Endothelial cell of umbilical vein (primary cell): ENCODE measurements around the gene METTL14. TPM values are rescaled to one million over a fixed set of nuclear protein-coding genes. Genes with fewer than 3 reads are reported as not detected.

Source experiments
- BruUV-seq: library from RNA; stranded (reverse); fragments of 400-500 nt; replicated peaks from 2 replicates; lab custom pipeline; 2021; lab: Mats Ljungman, UMichigan
- CTCF ChIA-PET: fragments of 300-600, 350-600 bp; sonication (Branson Sonifier 250); formaldehyde crosslinking; loops from one replicate; lab custom pipeline; 2021; ENCODE audit warnings: antibody characterized with exemption, inconsistent platforms; lab: Charles Lee
- POLR2A ChIA-PET: fragments of 300-600, 350-600 bp; sonication (Branson Sonifier 250); formaldehyde crosslinking; loops from one replicate; lab custom pipeline; 2021; ENCODE audit warnings: antibody characterized with exemption, inconsistent platforms; lab: Charles Lee
- DNase-seq: peaks from one replicate; pipeline ENCODE4 v3.0.0-alpha.2; 2011; ENCODE audit warnings: low read depth, low spot score
- FAIRE-seq: peaks from 2 replicates; lab custom pipeline; 2011; peaks lifted over from hg19 to GRCh38; lab: Jason Lieb, UNC
- H2AFZ ChIP-seq: 2 replicates; pipeline ENCODE4 v1.6.0; 2012; ENCODE audit warnings: low read depth, low read length, control low read depth, inconsistent platforms
- H3K27ac ChIP-seq: 2 replicates; pipeline ENCODE4 v1.5.1; 2011; ENCODE audit warnings: low read depth, mild to moderate bottlenecking, control low read depth, low read length, moderate library complexity; ENCODE audit not compliant: insufficient read depth
- H3K27me3 ChIP-seq, 2 experiments: 2 replicates each; pipeline versions ENCODE4 v1.6.0 to v1.6.1; 2011; ENCODE audit warnings: low read length in 2 of 2, mixed read lengths in 1 of 2; ENCODE audit not compliant: control insufficient read depth in 2 of 2, insufficient read depth in 2 of 2
- H3K36me3 ChIP-seq, 2 experiments: 2 replicates in 1 of 2; 3 replicates in 1 of 2; pipeline ENCODE4 v1.5.1; 2011; ENCODE audit warnings: low read length in 2 of 2, mild to moderate bottlenecking in 1 of 2, moderate library complexity in 1 of 2; ENCODE audit not compliant: control insufficient read depth in 2 of 2, insufficient read depth in 2 of 2; ENCODE audit errors: extremely low read depth in 1 of 2
- H3K4me1 ChIP-seq: 3 replicates; pipeline ENCODE4 v1.5.1; 2011; ENCODE audit warnings: mild to moderate bottlenecking, low read length; ENCODE audit not compliant: control insufficient read depth, insufficient read depth; ENCODE audit errors: extremely low read depth
- H3K4me2 ChIP-seq: 2 replicates; pipeline ENCODE4 v1.6.1; 2011; ENCODE audit warnings: low read length, control low read depth, mixed read lengths; ENCODE audit not compliant: insufficient read depth
- H3K4me3 ChIP-seq, 3 experiments: fragments of 200-600 bp in 1 of 3; sonication (generic), shearing (Covaris generic) in 1 of 3; replicated peaks in 1 of 3; 2 replicates each; pipeline ENCODE4 v1.5.1; 2011 to 2016; ENCODE audit warnings: control low read depth in 3 of 3, low read length in 3 of 3, mild to moderate bottlenecking in 2 of 3, inconsistent platforms in 1 of 3, low read depth in 1 of 3, moderate library complexity in 1 of 3; ENCODE audit not compliant: insufficient read depth in 1 of 3
- H3K79me2 ChIP-seq: 2 replicates; pipeline ENCODE4 v1.6.0; 2012; ENCODE audit warnings: low read length, inconsistent platforms; ENCODE audit not compliant: control insufficient read depth, insufficient read depth
- H3K9ac ChIP-seq: replicated peaks from 2 replicates; pipeline ENCODE3; 2011; ENCODE audit warnings: low read length, control low read depth; ENCODE audit not compliant: insufficient read depth; ENCODE audit errors: extremely low read depth
- H3K9me1 ChIP-seq: replicated peaks from 3 replicates; pipeline ENCODE4 v1.6.0; 2011; ENCODE audit warnings: mild to moderate bottlenecking, low read length; ENCODE audit not compliant: control insufficient read depth, insufficient read depth; ENCODE audit errors: extremely low read depth
- H3K9me3 ChIP-seq: replicated peaks from 2 replicates; pipeline ENCODE4 v1.5.1; 2012; ENCODE audit warnings: low read length, inconsistent platforms; ENCODE audit not compliant: control insufficient read depth, insufficient read depth
- H4K20me1 ChIP-seq: replicated peaks from 2 replicates; pipeline ENCODE3; 2011; ENCODE audit warnings: mild to moderate bottlenecking, low read length; ENCODE audit not compliant: control insufficient read depth, insufficient read depth; ENCODE audit errors: extremely low read depth
- EZH2 ChIP-seq: IDR thresholded peaks from 2 replicates; pipeline ENCODE4 v1.6.1; 2012; ENCODE audit warnings: borderline replicate concordance, low read depth, mild to moderate bottlenecking, moderate library complexity, low read length, inconsistent platforms; ENCODE audit not compliant: severe bottlenecking
- FOS ChIP-seq: IDR thresholded peaks from 2 replicates; pipeline ENCODE4 v1.6.1; 2011; ENCODE audit warnings: mild to moderate bottlenecking, low read length, moderate library complexity, borderline replicate concordance; ENCODE audit not compliant: insufficient read depth
- GATA2 ChIP-seq: IDR thresholded peaks from 2 replicates; pipeline ENCODE4 v1.7.0; 2011; ENCODE audit warnings: low read depth, mild to moderate bottlenecking, moderate library complexity, mixed read lengths, low read length; ENCODE audit not compliant: insufficient read length, insufficient read depth
- JUN ChIP-seq: IDR thresholded peaks from 2 replicates; pipeline ENCODE4 v1.6.1; 2011; ENCODE audit warnings: borderline replicate concordance, low read depth; ENCODE audit not compliant: insufficient read length, insufficient read depth
- MYC ChIP-seq: IDR thresholded peaks from one replicate; pipeline ENCODE4 v1.6.1; 2011; ENCODE audit warnings: mild to moderate bottlenecking, low read depth, low read length
- POLR2A ChIP-seq: IDR thresholded peaks from 2 replicates; pipeline ENCODE4 v1.6.1; 2012; ENCODE audit warnings: low read depth, mild to moderate bottlenecking, control low read depth, low read length
- POLR2AphosphoS5 ChIP-seq: IDR thresholded peaks from 2 replicates; pipeline ENCODE4 v1.6.1; 2012; ENCODE audit warnings: low read depth, mild to moderate bottlenecking, control low read depth, low read length, moderate library complexity; ENCODE audit not compliant: insufficient read depth
- dilution Hi-C: fragments of 300-500 bp; cut with MboI; formaldehyde crosslinking; loops from one replicate; pipeline ENCODE4 v1.15.0; 2019; ENCODE audit warnings: low sequenced_read_pairs; ENCODE audit not compliant: extremely low pct_ligation_motif_present
- intact Hi-C: fragments of 100-400 bp; cut with micrococcal nuclease; formaldehyde crosslinking; loops from one replicate; pipeline ENCODE4 v1.10.0; 2022
- polyA plus RNA-seq, 4 experiments: library from polyadenylated mRNA; depleted of rRNA in 3 of 4; stranded (reverse) in 3 of 4; unstranded in 1 of 4; fragments of >200 nt; gene quantifications; 2 replicates each; pipeline versions ENCODE4 v1.2.1 to v1.2.3, GENCODE V29; 2011 to 2012; ENCODE audit warnings: missing spikeins in 1 of 4
- total RNA-seq: library from RNA; stranded (reverse); gene quantifications from 2 replicates; pipeline ENCODE4 v1.2.3, GENCODE V29; 2021
- TF ChIP-seq, protein P1 (sequence below), 2 donors: IDR thresholded peaks; 1 replicate in 1 of 2; 2 replicates in 1 of 2; pipeline ENCODE4 v1.5.1; 2011; ENCODE audit warnings: low read length in 2 of 2, mild to moderate bottlenecking in 2 of 2, moderate library complexity in 2 of 2, control low read depth in 1 of 2, inconsistent platforms in 1 of 2, low read depth in 1 of 2; ENCODE audit not compliant: insufficient read depth in 1 of 2; ENCODE audit errors: extremely low read depth in 1 of 2
- TF ChIP-seq, protein P2 (sequence below): IDR thresholded peaks from 2 replicates; pipeline ENCODE4 v1.6.1; 2011; ENCODE audit not compliant: insufficient read depth, insufficient read length

Gene METTL14
- total and polyA plus RNA-seq, 2 donors (not counting 3 experiments of a cell fraction or from before 2014, with no cell fraction given) = 6.5 to 38.6 TPM

DNA sequence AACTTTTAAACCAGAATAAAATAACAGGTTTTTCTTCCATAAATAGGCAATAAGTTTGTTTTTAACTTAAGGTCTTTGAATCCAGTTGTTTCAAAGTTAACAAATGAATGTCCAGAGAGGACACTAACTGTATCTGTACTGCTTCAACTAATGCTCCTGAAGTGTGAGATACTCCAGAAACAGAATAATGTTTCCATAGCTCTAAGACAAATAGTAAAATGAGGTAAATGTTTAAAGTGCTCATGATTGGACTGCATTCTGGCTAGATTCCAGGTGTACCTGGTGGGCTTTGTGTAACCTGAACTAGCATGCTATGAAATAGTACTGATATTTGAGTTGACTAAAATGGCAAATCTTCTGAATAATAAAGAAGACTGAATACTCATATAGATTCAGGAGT, 51.7 kb downstream of the METTL14 start:
- no peak overlapping the region for H2AFZ ChIP-seq
- no peak overlapping the region for H3K9ac ChIP-seq
- ChIA-PET POLR2A (no interaction called here), CTCF (no interaction called here)
- TF ChIP-seq FOS (no peak), EZH2 (no peak), MYC (no peak), GATA2 (no peak), POLR2AphosphoS5 (no peak), JUN (no peak), POLR2A (no peak)
- TF ChIP-seq, protein P1, sequence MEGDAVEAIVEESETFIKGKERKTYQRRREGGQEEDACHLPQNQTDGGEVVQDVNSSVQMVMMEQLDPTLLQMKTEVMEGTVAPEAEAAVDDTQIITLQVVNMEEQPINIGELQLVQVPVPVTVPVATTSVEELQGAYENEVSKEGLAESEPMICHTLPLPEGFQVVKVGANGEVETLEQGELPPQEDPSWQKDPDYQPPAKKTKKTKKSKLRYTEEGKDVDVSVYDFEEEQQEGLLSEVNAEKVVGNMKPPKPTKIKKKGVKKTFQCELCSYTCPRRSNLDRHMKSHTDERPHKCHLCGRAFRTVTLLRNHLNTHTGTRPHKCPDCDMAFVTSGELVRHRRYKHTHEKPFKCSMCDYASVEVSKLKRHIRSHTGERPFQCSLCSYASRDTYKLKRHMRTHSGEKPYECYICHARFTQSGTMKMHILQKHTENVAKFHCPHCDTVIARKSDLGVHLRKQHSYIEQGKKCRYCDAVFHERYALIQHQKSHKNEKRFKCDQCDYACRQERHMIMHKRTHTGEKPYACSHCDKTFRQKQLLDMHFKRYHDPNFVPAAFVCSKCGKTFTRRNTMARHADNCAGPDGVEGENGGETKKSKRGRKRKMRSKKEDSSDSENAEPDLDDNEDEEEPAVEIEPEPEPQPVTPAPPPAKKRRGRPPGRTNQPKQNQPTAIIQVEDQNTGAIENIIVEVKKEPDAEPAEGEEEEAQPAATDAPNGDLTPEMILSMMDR (IDR thresholded peaks at IDR 0.05; ENCODE audit: extremely low read depth in 1 of 2, insufficient read depth in 1 of 2, low read depth in 1 of 2, low read length in 2 of 2) = no peak
- TF ChIP-seq, protein P2, sequence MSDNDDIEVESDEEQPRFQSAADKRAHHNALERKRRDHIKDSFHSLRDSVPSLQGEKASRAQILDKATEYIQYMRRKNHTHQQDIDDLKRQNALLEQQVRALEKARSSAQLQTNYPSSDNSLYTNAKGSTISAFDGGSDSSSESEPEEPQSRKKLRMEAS = no peak
- H3K9me1 ChIP-seq = no peaks in the 10 kb centered on the region
- H3K36me3 ChIP-seq = peaks cover 21 to 46% of the 10 kb centered on the region in 2 experiments
- H3K9me3 ChIP-seq = no peaks in the 10 kb centered on the region
- DNase-seq (no peak), FAIRE-seq (no peak)
- intact Hi-C loops (no loop called here), dilution Hi-C loops (no loop called here)
- H3K4me2 ChIP-seq = no peak overlapping the region
- peaks cover 2% of the 10 kb centered on the region for H3K4me1 ChIP-seq
- no peak overlapping the region for H3K4me3 ChIP-seq
- H3K27me3 ChIP-seq = no peaks in the 10 kb centered on the region
- no peaks in the 10 kb centered on the region for H4K20me1 ChIP-seq
- H3K79me2 ChIP-seq = no peaks in the 10 kb centered on the region
- no peak overlapping the region for H3K27ac ChIP-seq
- BruUV-seq = no TSS peak
